Stimulated activated CD4-positive, alpha-beta T cell treated with anti-CD3 and anti-CD28 coated beads, Interleukin-4, amount 100 ng/mL, for 4 hours (primary cell): Measurements from ENCODE around the gene CYTH1.

Source experiments
- DNase-seq, 2 experiments: peaks; one replicate each; pipeline ENCODE4 v3.0.0-alpha.2; 2020

Gene CYTH1

DNA sequence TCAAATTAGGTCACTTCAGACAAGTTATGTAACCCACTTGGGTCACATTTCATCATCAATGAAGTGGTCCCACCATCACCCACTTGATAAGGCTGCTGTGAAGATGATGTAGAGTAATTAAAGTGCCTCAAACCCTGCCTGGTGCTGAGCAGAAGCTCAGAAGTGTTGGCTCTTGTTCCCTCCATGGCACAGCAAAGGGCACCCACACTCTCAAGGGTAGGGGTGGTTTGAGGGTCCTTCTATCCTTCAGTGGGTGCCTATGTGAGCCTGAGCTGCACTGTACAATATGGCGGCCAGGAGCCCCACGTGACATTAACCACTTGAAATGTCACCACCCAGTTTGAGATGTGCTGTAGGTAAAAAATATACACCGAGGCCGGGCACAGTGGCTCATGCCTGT, 71.5 kb downstream of the CYTH1 start:
- DNase-seq: no peak

DNA sequence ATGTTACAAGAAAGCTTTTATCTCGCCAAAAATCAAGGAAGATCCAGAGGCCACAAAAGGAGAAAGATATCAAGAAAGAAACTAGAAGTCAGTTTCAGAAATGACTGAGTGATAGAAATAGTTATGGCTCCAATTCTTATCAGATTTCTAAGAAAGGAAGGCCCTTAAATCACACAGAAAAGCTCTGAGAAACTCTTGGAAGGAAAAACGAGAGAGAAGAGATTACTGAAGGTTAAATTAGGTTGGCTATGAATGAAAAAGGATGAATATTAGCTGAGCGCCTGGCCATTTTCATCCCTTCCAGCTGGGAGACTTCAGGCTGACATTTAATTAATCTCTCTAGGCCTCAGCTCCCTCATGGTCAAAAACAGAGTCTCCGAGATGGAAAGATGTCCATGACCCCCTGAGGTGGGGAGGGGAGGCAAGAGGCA, 72.3 kb downstream of the CYTH1 start:
- no peak for DNase-seq

DNA sequence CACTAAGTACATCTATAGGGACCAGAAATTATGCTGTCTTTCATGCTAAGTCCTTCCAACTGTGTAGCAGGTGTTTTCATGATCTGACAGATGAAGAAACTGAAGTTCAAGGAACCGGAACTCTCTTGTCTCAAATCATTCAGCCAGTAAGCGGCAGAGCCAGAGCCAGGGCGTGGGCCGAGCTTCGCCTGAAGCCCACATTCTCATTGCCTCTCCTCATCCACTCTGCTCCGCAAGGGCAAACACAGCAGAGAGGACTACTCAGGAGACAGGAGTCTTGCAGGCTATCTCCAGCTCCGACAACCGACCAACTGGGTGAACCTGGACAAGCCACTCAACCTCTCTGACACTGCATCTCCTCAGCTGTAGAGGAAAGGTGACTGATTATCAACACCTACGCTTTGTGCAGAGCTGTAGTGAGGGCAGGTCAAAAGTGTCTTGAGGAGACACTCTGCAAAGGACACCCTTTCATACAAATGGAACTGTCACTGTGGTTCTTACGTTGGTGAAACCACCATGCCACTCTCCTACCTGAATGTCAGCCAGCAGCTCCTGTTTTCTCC, 72.9 kb downstream of the CYTH1 start:
- DNase-seq: no peak

DNA sequence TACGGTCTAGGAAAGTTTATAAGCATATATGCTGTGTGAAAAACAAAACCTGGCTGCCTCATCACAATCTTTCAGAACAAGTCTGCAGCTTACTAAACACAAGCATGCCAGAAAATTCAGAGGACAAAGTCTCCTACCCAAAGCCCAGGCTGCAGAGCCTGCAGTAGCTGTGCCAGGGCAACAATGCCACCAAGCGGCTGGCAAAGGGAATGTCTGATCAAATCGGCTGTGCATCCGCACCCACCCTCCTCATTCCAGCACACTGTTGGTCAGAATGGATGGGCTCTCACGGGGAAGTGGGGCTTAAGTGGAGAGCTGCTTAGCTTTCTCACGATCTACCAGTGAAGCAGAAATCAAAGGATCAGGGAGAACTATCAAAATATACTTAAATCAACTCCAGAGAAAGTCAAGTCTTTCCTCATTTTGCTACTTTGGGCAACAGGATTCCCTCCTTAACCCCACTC, 73.5 kb downstream of the CYTH1 start:
- DNase-seq: peak; percentile 54 to 60

DNA sequence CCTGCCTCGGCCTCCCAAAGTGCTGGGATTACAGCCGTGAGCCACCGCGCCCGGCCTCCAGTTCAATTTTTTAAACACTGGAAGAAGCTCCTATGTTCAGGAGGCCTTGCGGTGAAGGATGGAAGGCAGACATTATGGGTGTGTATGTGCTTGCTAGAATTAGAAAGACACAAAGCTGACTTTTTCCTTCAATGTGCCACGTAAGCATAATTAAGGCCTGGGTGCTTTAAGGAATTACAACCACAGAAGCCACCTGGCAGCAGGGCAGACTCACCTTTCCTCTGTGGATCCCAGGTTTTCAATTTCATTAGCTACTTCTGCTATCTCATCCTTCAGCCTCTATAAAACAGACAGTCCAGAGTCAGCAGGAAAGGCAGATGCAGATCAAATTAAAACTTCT, 74.2 kb downstream of the CYTH1 start:
- no peak for DNase-seq

DNA sequence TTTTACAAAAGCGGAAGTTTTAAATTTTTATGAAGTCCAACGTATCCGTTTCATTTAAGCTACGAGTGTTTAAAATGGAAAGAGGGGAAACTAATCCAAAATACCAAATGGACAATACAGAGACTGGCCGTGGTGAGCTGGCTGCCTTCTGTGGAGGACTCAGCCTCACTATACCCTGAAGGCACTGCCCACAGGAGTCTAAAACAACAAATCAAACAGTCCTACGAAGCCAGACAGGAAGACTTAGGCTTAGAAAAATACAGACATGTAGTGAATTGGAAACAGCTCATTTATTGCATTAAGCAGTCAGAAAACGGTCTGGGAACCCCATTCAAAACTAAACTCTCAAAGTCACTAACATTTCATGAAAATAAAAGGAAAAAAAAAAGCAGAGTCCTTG, 75.1 kb downstream of the CYTH1 start:
- DNase-seq: no peak

DNA sequence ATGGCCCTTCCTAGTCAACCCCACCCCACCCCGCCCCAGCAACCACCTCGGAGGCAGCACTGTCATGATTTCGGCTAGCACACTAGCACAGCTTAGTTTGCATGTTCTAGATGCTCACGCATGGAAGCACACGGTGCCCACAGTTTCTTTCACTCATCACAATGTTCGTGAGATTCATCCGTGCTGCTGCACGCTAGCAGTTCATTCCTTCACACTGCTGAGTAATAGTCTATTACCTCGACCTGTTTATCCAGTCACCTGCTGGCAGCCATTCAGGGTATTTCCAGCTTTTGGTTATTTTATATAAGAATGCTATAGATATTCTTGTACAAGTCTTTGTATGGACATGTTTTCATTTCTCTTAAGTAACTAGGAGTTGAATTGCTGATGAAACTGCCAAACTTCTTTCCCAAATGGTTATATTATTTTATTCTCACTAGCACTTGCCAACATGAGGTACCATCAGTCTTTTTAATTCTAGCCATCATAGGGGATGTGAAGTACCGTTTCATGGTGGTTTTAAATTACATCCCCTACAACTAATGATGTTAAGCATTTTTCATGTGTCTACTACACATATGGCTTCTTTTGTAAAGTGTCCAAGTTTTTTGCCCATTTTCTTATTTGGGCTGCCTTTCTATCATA, 75.7 kb downstream of the CYTH1 start:
- no peak for DNase-seq

DNA sequence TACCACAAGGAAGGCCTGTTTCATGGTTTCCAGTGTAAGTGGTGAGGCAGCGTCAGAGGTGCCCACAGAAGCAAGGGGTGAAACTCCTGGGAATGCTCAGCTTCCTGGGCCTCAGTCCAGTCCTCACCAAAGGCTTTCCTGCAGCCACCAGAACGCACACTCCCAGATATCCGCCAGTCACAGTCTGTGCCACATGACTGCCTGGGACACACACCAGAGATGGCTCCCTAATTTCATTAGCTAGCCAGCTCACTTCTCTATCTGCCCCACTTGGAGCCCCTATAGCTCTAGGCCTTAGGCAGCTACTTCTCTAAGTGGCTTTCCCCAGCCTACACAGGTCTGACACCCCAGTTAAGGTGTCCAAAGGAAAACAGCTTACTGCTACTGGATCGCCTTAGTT, 77.0 kb downstream of the CYTH1 start:
- no peak for DNase-seq

DNA sequence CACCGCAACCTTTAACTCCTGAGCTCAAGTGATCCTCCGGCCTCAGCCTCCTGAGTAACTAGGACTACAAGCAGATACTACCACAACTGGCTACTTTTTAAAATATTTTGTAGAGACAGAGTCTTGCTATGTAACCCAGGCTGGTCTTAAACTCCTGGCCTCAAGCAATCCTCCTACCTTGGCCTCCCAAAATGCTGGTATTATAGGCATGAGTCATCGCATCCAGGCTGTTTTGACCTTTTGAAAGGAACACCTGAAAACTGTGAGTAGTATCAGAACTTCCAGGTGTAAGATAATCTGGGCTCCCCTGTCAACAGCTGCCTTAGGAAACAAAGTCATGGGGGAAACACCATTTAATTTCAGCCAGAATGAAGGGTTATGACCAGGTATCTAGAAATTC, 77.5 kb downstream of the CYTH1 start:
- DNase-seq: no peak

DNA sequence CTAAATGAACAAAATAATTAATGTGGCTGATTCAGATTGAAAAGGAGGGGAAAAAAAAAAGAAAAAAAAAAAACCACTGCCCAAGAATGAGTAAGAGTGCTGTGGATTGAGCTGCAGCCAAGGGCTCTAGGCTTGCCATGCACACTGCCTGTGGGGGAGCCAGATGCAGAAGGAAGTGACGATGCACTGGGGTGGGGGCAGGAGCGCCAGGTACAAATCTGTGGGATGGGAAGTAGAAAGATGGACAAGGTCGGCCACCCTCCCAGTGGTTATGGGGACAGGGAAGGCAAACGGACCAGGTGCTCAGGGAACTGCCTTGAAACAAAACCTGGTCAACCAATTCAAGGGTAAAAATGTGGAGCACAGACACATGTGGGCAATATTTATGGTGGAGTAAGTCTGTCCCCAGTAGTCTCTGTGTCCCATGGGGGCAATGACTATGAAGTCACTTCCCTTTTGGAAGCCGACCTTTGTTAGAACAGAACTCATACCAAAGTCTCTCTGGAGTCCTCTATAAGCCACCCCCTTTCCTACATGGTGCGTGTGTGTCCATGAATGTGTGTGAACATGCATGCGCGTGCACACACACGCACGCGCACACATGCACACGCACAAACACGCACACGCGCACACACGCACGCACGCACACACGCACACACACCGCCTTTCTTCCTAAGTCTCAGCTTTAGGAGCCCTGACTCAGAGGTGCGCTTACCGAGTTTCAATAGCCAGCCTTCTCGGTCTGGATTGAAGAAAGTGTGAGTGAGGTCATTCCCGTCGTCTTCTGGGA, 84.3 kb downstream of the CYTH1 start:
- no peak for DNase-seq

DNA sequence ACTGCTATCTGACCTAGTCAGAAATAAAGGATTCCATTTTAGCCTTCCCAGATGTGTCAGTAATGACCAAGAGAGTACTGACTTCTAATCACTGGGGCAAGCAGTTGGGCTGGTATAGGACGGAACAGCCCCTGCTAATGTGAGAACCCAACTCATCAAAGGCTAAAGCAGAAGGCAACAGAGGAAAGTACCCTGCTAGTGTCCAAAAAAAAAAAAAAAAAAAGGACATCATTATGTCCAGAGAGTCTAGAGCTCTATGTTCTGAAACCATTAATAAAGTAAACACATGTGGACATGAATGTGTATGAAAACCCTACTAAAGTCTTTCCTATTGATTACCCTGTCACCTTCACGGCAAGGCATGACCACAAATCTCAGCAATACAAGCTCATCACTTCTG, 85.0 kb downstream of the CYTH1 start:
- no peak for DNase-seq

DNA sequence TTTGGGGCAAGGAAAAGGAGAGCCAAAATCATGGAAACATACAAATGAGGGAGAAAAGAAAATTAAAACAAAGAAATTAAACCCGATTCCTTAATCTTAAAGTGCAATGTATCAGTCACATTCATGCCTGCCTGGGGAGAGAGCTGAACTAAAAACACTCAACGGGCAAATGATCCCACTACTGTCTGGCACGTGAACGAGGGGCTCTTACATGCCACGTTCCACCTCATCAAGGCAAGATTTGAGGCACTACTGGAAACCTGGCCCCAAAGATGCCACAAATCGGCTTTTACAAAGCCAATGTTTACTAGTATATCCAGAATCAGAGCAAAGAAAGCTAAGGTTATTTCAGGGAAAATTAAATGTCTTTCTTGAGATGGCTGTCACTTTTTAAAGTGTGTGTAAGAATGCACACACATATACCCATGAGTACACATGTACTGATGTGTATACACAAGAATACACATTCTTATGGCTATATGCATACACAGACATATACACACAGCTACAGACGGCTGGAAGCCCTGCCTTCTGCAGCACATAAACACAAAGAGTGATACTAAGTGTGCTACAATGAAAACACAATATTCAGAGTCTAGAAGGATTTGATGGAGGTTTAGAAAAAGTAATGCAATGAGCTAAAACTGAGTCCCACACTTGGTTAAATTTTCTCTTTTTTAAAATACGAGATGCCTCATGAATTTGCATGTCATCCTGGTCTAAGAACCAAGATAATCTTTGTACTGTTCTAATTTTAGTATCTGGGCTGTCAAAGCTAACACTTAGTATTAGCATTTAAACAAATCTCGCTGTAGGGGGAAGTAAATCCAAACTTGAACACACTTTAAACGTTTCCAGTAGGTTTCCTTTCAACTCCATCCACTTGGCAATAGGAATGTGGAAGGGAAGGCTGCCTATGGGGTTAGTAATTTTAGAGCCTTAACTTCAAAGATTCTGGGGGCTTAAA, 85.8 kb downstream of the CYTH1 start:
- DNase-seq: no peak

DNA sequence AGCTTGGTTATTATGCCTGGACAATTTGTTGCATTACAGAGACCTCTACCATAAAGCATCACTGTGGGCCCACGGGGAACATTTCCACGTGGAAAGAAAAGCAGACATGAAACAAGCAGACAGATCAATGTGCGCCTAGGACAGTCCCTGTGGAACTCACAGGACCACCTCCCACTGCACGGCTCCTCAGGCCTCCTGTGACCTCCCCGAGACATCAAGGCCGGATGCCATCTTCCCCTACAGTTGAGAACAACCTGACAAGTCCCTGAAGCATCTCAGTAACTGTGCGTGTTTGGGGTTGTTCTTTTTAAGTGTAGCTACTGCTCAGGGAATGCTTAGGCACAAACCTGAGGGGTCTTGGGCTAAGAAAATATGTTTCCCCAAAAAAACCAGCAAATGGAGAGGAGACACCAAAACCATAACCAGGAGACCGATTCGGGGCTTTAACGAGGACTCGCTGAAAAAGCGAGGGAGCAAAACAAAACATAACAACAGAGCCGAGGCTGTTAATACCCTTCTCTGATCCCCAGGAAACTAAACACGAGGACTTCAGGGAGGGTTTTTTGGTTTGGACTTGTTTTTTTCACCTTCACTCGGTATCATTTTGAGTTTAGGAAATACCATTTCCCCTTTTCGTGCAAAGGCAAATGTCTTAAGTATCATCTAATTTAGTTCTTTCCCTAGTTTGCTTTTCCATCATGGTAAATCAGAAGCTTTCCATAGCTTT, 87.1 kb downstream of the CYTH1 start:
- no peak for DNase-seq

DNA sequence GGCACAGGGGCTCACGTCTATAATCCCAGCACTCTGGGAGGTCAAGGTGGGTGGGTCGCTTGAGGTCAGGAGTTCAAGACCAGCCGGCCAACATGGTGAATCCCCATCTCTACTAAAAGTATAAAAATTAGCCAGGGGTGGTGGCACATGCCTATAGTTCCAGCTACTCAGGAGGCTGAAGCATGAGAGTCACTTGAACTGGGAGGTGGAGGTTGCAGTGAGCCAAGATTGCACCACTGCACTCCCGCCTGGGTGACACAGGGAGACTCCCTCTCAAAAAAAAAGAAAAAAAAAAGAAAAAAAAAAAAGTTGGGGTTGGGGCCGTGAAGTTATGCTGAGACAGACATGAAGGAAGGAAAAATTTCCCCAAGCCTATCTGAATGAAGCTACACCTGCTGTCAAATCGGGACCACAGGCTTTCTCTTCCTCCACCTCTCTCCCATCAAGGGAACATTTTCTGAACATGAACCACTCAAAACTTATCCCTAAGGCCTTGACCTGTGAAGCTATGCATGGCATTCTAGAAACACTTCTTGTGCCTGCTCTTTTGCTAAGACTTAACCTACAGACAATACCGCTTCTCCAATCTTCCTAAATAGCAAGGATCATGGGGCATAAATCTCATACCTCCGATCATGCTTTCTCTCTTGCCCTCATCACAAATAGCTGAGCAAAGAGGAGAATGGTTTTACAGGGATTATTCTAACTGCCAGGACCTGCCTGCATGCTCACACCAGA, 88.6 kb downstream of the CYTH1 start:
- no peak for DNase-seq

DNA sequence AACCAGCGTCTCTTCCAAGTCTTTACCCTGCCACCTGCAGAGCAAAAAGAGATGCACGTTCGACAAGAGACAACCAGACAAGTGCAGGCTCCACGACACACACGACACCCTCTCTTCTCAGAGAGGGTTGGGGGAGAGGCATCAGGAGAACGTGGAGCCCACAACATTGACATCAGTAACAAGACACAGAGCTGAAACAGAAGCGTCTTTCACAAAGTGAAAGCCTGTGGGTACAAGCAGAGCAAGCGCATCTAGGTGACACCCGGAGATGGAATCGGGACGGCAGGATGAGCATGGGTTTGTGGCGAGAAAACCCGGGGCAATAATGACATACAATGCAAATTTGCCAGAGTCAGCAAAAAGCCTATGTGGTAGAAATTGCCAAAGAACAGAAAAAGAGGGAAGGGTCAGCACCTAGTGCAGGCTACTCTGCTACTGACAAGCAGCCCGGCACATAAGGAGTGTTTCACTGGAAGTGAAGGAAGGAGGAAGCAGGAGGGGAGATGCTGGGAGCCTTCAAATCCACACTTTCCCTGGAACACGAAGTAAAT, 89.5 kb downstream of the CYTH1 start:
- DNase-seq: no peak

DNA sequence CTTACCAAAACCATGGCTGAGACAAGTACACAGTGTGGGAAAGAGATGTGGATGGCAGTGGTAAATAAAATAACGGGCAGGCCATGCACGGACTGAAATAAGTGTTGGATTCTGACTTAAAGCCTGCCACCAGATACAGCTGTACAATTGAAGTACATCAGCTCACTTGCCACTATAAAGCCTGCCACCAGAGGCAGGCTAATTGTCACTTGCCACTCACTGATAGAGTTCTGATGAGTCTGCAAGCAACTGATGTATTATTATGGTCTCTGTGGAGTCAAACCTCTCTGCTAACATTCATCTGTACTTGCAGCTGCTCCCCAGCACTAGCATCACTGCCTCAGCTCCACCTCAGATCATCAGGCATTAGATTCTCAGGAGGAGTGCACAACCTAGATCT, 93.0 kb downstream of the CYTH1 start:
- DNase-seq: no peak

DNA sequence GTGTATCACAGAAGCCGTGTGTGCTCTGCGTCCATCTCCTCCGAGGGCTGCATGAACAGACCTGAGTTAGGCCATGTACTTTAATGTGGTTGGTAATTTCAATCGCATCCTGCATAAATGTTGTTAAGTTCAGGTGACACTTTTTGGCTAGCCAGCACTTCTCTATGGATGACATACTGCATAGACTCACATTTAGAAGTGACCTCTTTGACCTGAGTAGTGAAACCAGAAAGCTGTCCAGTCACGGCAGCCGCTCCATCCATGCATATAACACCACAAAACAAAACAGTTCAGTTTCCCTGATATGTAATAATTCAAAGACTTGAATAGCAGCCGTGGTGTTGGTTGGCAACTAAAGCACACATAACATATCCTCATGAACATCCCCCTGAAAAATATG, 94.1 kb downstream of the CYTH1 start:
- no peak for DNase-seq

DNA sequence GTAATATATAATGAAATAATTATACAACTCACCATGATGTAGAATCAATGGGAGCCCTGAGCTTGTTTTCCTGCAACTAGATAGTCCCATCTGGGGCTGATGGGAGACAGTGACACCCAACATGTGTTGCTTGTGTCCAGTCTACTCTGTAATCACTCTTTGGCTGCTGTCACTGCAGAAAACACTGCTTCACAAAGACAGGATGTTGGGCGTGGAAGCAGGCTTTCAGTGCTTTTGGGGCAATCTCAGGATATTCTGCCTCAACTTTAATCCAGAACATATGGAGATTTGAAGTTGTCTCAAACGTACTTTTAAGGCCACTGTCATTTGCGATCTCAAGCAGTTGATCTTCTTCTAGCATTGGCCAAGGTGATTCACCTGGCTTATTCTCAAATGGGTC, 94.9 kb downstream of the CYTH1 start:
- DNase-seq: no peak

DNA sequence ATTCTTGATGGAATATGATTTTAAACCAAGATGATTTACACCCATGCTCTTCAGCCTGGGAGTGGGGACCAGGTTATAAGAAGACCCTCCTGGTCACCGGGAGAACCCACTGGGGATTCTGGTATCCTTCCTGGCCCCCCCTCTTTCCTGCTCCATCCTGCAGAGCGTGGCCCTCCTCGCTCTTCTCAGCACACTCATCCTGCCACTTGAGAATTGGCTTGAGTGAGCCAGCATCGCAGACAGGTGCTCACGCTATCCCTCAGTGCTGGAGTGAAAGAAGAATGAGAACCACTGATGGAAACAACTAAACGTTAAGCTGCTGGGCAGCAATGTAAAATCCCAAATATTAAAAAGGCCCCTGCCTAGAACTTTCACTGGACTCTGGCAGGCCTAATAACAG, 98.0 kb downstream of the CYTH1 start:
- DNase-seq: no peak

DNA sequence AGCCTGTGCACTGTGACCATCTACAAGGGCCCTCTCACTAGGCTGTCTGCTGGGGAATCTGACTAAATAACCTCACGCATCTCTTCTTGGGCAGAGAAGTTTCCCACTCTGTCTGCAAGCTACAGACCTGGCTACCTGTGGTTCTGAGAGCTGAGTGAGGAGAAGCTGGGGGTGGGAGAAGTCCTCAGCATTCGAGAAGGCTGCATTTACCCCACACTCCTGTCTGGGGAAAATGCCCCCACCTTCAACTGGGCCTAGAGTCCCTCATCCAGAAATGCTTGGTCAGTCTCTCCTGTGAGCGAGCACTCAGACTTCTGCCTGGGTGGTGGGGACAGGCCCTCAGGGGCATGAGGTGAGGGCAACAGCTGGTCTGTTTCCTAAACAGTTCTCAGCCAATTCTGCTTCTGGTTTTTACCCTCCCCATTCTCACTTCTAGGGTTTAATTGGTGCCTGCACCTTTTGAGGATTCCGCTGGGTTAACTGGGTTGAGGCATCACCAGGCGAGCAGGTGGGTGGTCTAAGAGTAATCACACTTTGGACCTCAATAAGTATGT, 98.6 kb downstream of the CYTH1 start:
- no peak for DNase-seq

DNA sequence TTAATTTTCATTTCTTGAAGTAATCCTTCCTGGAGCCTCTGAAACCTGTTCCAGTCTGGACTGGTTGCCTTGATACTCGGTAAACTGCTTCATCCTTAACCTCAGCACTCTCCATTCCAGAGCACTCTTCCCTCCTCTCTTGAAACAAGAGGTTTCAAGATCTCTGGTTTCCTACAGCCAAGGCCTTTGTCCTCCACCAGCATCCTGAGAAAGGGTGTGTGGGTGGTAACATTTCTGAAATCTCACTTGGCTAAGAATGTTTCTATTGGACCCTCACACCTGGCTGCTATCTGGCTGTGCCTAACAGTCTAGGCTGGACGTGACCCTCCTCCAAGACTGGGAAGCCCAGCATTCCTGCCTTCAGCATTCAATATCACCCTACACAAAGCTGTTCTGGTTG, 99.7 kb downstream of the CYTH1 start:
- DNase-seq: no peak
